ENCODE data around the gene EPB41.
"Not testable (repeated sequence)": the region's sequence is repeated elsewhere in the genome, so short reads cannot be mapped to it uniquely, and the experiment has no call there.

The EPB41 gene

GRCh38 chr1:29057700-29058099 is 143.3 kb downstream of the EPB41 start:
- no peak for DNase-seq

- peak; percentile 33 for DNase-seq
Observed at GRCh38 chr1:29062157-29062942, 148.0 kb downstream of the EPB41 start.

GRCh38 chr1:29064064-29064463 is 149.7 kb downstream of the EPB41 start:
- no peak for DNase-seq

GRCh38 chr1:29077155-29077554 is 162.8 kb downstream of the EPB41 start:
- DNase-seq: no peak

GRCh38 chr1:29079916-29080629 is 165.7 kb downstream of the EPB41 start:
- DNase-seq: not testable (repeated sequence)

GRCh38 chr1:29081201-29081600 is 166.8 kb downstream of the EPB41 start:
- DNase-seq: no peak

GRCh38 chr1:29082519-29082918 is 168.2 kb downstream of the EPB41 start:
- no peak for DNase-seq

- no peak for DNase-seq
Observed at GRCh38 chr1:29083317-29084195, 169.2 kb downstream of the EPB41 start.

GRCh38 chr1:29084196-29084521 is 169.8 kb downstream of the EPB41 start:
- DNase-seq: no peak

- DNase-seq: no peak
Observed at GRCh38 chr1:29090937-29091618, 176.7 kb downstream of the EPB41 start.

- not testable (repeated sequence) for DNase-seq
Observed at GRCh38 chr1:29092704-29093103, 178.3 kb downstream of the EPB41 start.

GRCh38 chr1:29094433-29094832 is 180.1 kb downstream of the EPB41 start:
- DNase-seq: no peak

GRCh38 chr1:29094954-29095353 is 180.6 kb downstream of the EPB41 start:
- DNase-seq: no peak

GRCh38 chr1:29096231-29096886 is 182.0 kb downstream of the EPB41 start:
- no peak for DNase-seq

GRCh38 chr1:29099286-29099685 is 184.9 kb downstream of the EPB41 start:
- no peak for DNase-seq

- DNase-seq: no peak
Observed at GRCh38 chr1:29100487-29100886, 186.1 kb downstream of the EPB41 start.

GRCh38 chr1:29105822-29106221 is 191.5 kb downstream of the EPB41 start:
- DNase-seq: no peak

GRCh38 chr1:29108041-29108440 is 193.7 kb downstream of the EPB41 start:
- not testable (repeated sequence) for DNase-seq

- no peak for DNase-seq
Observed at GRCh38 chr1:29112705-29113412, 198.5 kb downstream of the EPB41 start.

GRCh38 chr1:29113413-29114117 is 199.2 kb downstream of the EPB41 start:
- no peak for DNase-seq

GRCh38 chr1:29114654-29115053 is 200.3 kb downstream of the EPB41 start:
- no peak for DNase-seq
